ENCODE measurements around the gene RPS6KA2.
"Not testable (repeated sequence)": the region's sequence is repeated elsewhere in the genome, so short reads cannot be mapped to it uniquely, and the experiment has no call there.

RPS6KA2 gene

GRCh38 chr6:166655713-166656229 lies 28.7 kb upstream of the RPS6KA2 start:
- FAIRE-seq: no peak

GRCh38 chr6:166655251-166655650 lies 28.2 kb upstream of the RPS6KA2 start:
- FAIRE-seq: no peak

DNA sequence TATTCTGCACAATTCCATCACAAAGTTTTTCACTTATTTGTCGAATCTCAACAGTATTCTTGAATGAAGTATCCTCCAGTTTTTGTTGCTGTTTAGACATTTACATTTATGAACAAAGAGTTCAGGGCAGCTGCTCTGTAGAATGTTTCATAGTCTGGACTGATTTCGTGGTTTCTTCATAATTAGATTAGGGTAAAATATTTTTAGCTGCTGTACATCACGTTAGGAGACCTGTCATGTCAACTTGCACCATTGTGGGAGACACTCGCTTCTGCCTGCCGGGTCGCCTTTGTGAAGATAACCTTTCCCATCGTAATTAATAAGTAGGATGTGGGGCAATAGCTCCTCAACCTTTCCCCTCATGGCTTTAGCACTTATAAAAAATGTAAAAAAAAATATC lies 27.5 kb upstream of the RPS6KA2 start:
- FAIRE-seq: no peak

- FAIRE-seq: no peak
Observed at GRCh38 chr6:166653639-166653941, 26.5 kb upstream of the RPS6KA2 start.

DNA sequence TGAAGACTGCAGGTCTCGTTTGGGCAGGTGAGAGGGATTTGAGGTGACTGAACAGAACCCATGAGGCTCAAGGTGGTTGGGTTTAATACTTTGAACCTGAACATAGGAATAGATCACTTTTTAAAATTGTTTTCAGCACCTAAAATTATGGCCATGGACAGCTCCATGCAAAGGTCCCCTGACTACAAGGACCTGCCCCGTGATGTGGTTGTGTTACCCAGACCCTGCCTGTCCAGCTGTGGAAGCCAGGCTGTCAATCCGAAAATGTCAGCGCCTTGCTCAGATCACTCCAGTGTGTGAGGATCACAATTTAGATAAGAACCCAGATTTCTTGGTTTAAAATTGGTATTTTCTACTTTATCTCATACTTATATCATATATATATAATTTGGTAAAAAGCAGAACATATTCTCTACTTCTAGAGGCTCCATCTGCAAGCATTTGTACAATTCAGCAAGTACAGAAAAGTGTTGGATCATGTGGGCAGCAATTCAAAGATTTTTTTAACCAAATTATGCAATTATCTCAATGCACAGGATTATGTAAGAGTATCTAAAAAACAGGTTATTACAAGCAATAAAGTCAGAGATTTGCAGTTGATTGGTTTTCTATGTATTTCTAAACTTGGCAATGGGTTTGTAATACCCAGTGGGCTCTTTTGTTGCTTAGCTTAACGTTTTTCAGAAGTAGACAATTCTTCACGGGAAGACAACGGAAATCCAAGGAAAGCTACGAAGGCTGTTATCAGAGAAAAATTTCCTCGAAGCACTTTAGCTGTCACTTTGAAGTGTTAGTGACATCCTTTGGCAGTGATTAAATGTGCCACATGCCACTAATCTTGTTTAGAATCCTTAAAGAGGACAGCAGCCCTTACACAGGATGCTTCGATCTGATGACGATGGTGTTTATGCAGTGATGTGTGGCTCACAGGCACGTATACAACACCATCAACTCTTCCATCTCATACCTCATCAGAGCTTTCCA lies 24.1 kb upstream of the RPS6KA2 start:
- FAIRE-seq: no peak

GRCh38 chr6:166650047-166650446 lies 23.0 kb upstream of the RPS6KA2 start:
- no peak for FAIRE-seq

GRCh38 chr6:166648846-166649245 lies 21.8 kb upstream of the RPS6KA2 start:
- no peak for FAIRE-seq

GRCh38 chr6:166647896-166648295 lies 20.8 kb upstream of the RPS6KA2 start:
- no peak for FAIRE-seq

- no peak for FAIRE-seq
Observed at GRCh38 chr6:166646716-166647115, 19.7 kb upstream of the RPS6KA2 start.

GRCh38 chr6:166645896-166646295 lies 18.8 kb upstream of the RPS6KA2 start:
- no peak for FAIRE-seq

GRCh38 chr6:166644681-166645080 lies 17.6 kb upstream of the RPS6KA2 start:
- FAIRE-seq: no peak

DNA sequence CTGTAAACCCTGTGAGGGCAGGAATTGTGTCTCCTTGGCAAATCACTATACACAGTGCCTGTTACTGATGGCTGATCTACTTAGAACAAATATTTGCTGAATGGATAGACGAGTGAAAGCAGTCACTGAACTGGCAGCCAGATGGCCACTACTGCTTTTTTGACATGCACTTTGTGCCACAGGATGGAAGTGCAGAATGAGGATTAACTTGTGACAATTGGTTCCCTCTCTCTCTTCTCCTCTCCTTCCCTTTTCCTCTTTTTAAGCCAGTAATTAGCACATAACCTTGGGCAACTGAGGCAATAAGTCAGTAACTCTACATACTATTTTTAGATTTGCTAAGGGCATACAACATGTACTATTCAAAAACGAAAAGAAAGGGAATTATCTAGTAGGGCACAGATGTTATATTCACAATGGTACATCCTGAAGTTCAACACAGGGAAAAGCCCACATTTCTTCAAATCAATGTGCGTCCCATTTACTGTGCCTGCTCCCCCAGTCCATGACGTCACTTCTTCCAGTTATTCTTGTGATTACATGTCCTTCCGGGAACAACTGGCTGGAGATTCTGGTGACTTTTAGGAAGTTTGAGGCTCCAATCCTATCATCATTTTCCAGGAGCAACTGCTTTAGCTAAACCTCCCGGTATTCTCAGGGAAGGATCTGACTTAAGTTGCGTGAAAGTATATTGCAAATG lies 17.0 kb upstream of the RPS6KA2 start:
- no peak for FAIRE-seq

GRCh38 chr6:166642646-166643045 lies 15.6 kb upstream of the RPS6KA2 start:
- FAIRE-seq: no peak

DNA sequence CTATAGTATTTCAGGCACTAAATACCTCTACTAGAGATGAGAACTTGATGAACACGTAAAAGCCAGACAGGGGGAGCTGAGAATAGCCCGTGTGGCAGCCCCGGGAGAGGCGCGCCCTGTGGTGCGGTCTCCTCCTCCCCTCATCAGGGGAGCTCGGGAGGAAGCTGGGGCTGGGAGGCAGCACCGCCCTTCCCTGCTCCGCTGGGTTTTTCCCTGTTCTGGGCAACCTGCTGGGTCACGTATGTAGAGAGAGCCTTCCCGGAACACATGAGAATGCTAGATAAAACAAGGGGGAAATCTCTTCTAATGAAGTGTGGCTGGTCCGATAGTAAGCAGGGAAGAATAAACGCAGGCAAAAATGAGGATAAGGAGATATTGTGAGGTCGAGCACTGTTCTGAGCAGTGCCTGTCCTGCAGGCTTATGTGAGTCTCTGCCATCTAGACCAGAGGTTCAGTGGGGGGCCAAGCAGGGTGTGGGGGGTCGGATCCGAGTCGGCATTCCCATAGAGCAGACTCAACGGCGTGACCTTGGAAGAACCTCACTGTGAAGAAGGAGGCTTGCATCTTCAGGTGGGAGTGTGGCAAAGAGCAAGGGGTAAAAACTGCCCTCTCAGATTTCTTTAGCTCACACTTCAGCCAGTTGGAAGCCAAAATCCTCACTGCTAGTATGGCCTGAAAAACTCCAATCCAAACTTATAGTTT lies 13.4 kb upstream of the RPS6KA2 start:
- no peak for FAIRE-seq

DNA sequence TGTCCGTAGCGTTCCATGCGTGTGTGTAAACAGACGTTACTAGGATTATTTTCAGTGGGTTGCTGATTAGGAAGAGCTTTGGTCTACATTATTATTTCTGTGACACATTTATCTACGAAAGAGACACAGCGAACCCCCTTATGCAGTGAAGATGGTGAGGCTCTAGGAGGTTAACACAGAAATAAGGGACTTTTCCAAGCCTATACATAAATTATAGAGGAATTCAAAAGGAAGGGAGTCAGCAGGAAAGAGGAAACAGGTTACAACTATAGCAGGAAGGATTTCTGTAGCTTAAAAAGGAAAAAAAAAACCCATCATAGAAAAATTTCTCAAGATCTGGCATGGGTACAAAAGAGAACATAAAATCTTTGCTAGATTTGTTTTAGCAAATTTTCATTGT lies 12.9 kb upstream of the RPS6KA2 start:
- FAIRE-seq: no peak

DNA sequence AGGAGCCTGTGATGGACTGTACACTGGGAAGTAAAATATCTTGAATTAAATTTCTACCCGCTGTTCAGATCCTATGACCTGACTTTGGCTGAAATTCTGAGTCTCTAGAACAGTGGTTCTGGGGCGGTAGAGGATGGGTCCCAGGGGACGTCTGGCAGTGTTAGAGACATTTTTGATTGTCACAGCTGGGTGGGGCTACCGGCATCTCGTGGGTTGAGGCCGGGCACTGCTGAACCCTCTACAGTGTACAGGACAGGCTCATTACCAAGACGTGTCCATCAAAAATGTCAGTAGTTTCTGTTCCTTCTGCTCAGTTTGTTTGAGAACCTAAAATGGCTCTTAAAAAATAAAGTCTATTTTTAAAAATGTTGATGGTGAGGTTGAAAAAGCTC lies 11.5 kb upstream of the RPS6KA2 start:
- no peak for FAIRE-seq

DNA sequence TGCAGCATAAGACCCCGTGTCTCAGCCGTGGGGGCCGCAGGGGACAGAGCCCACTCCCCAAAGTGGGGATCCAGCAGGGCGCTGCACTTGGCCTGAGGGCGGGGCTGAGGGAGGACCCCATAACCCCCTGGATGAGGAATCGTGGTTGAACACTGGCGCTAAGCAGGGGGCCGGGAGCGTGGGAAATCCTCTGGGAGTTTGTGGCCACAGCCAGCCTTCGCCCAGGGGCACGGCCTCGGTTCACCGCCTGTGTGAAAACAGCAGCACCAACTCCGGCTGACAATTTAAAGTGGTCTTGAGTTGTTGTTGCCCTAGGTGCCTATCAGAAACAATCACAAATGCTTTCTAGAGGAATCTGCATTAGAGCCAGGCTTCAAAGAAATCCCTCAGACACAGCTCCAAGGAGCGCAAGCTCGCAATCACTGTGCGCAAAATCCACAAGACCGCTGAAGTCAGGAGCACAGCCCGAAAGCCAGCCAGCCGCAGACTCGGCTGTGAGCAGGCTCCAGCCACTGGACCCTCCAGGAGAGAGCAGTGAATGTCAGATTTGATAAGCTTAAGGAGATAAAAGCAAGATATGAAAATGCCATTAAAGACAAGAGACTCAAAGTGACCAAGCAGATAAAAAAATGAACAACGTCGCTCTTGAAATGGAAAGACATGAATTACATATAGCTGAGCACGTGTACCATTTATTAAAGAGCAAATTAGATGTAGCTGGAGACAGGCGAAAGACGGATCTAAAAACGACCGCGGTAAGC lies 10.9 kb upstream of the RPS6KA2 start:
- FAIRE-seq: no peak

DNA sequence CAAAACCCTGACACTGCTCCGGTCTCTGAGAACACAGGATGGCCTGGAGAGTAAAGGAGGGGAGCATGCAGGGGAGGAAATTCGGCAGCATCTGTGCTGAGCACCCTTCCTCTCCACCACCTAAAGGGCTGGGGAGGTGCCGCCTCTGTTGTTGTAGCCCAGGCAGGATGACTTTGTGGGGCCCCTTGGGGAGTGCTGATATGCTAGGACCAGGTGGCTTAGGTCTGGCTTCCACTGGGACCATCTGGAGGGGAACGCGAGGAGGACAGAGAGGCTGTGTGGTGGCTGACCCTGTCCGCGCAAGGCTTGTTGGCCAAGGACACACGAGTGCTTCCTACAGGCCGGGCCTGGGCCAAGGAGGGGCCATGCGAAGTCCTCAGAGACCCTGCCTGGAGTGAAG lies 9.9 kb upstream of the RPS6KA2 start:
- FAIRE-seq: no peak

GRCh38 chr6:166636191-166636933 lies 9.3 kb upstream of the RPS6KA2 start:
- no peak for FAIRE-seq

DNA sequence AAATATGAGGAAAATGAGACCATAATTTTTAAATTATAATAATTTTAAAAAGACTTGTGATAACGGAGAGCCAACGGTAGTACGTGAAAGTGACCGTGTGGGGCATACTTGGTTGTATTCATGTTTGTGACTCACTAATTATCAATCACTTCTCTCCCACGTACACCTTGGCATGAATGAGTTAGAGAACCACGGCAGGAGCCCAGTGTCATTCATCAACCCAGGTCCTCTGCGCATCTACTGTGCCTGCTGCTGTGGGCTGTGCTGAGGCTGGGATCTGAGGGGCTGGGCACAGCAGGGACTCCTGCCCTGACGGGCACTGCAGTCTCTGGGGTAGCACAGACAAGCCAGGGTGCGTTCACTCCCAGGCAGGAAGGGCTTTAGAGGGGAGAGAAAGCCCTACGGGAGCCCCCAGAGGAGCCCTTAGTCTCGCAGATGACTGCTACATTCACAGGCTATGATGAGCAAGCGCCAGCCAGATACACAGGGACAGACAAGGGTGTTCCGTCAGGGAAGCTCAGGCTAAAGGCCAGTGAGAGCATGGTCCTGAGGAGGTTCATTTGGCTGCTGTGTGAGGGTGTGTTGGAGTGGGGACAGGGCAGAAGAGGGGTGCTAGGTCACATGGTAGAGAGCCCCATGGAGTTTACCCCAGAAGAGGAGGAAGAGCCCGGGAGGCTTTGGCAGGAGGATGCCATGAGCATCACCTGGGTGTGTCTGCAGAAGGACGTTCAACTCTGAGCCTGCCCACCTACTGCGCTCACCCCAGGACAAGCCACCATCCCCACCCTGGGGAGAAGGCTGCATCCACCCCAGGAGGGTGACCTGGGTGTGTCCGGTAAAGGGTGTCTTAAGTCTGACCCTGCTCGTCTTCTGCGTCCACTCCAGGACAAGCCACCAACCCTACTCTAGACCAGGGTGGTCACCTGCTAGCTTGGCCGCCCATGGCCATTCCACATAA lies 8.2 kb upstream of the RPS6KA2 start:
- FAIRE-seq: no peak

DNA sequence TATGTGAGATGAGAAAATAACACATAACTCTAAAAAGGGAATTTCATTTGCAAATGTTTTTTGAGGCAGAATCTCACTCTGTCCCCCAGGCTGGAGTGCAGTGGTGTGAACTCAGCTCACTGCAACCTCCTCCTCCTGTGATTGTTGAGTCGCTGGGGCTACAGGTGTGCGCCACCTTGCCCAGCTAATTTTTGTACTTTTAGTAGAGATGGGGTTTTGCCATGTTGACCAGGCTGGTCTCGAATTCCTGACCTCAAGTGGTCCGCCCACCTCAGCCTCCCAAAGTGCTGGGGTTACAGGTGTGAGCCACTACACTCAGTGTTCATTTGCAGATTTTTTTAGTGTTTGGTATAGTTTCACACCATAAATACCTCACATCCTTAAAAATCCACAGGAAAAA lies 7.5 kb upstream of the RPS6KA2 start:
- FAIRE-seq: not testable (repeated sequence)

Measured in islet of Langerhans (tissue), 1 donor.